Ovary (tissue), 3 donors: ENCODE measurements around the gene DMWD.

Experiments
- EP300 ChIP-seq: sonication (generic); formaldehyde crosslinking; IDR thresholded peaks from one replicate; pipeline ENCODE4 v1.6.1; 2017; ENCODE audit warnings: antibody characterized with exemption
- POLR2A ChIP-seq: fragments of 450-650 bp; IDR thresholded peaks from one replicate; pipeline ENCODE4 v1.6.1; 2017; ENCODE audit warnings: antibody characterized with exemption, mild to moderate bottlenecking, moderate library complexity
- TF ChIP-seq, protein P1 (sequence below), 3 donors: fragments of 450-650 bp in 2 of 3; fragments of 200-600 bp in 1 of 3; IDR thresholded peaks; one replicate each; pipeline versions ENCODE4 v1.5.1 to v1.8.0; 2016 to 2022; ENCODE audit warnings: antibody characterized with exemption in 3 of 3, mild to moderate bottlenecking in 1 of 3
- donor health status: DM: no; HTN: no; CAD: no.

DNA sequence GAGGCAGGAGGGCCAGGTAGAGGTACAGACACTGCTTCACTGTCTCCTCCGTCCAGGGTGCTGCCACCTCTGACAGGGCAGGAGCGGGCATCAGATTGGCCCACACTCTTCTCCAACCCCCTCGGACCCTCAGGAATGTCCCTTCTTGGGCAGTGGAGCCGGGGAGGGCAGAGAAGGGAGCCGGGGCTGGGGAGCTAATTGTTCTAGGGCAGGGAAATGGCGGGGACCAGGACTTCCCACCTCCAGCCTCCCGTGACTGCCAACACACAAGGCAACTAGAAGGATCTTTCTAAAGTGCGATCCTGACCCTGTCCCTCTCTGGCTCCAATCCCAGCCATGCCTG, 32.6 kb upstream of the DMWD start:
- TF ChIP-seq, protein P1, sequence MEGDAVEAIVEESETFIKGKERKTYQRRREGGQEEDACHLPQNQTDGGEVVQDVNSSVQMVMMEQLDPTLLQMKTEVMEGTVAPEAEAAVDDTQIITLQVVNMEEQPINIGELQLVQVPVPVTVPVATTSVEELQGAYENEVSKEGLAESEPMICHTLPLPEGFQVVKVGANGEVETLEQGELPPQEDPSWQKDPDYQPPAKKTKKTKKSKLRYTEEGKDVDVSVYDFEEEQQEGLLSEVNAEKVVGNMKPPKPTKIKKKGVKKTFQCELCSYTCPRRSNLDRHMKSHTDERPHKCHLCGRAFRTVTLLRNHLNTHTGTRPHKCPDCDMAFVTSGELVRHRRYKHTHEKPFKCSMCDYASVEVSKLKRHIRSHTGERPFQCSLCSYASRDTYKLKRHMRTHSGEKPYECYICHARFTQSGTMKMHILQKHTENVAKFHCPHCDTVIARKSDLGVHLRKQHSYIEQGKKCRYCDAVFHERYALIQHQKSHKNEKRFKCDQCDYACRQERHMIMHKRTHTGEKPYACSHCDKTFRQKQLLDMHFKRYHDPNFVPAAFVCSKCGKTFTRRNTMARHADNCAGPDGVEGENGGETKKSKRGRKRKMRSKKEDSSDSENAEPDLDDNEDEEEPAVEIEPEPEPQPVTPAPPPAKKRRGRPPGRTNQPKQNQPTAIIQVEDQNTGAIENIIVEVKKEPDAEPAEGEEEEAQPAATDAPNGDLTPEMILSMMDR (IDR thresholded peaks at IDR 0.05) = no peak
- TF ChIP-seq POLR2A (no peak), EP300 (no peak)
